Left lung (tissue), 10 donors: ENCODE results near the gene SLC7A11. TPM values are rescaled to one million over a fixed set of nuclear protein-coding genes. Genes with fewer than 3 reads are reported as not detected.

Source experiments
- ATAC-seq: fragments of 200-7000 bp; cut with Tn5 transposase; one replicate; pipeline ENCODE4 v1.9.1; 2020; ENCODE audit warnings: moderate library complexity
- DNase-seq, 4 donors: peaks; one replicate each; pipeline ENCODE4 v3.0.0-alpha.2; 2013 to 2020
- H3K27ac ChIP-seq, 2 donors: fragments of 200-600 bp; sonication (generic) in 1 of 2; one replicate each; pipeline versions ENCODE4 v1.5.0 to v1.8.0; 2020 to 2021
- H3K27me3 ChIP-seq, 2 donors: fragments of 200-600 bp; sonication (generic) in 1 of 2; one replicate each; pipeline versions ENCODE4 v1.5.0 to v1.8.0; 2020 to 2021
- H3K36me3 ChIP-seq, 2 donors: fragments of 200-600 bp; sonication (generic) in 1 of 2; one replicate each; pipeline versions ENCODE4 v1.5.0 to v1.8.0; 2020 to 2021
- H3K4me1 ChIP-seq, 2 donors: fragments of 200-600 bp; one replicate each; pipeline ENCODE4 v1.8.0; 2021
- H3K4me3 ChIP-seq, 2 donors: fragments of 200-600 bp; sonication (generic) in 1 of 2; one replicate each; pipeline versions ENCODE4 v1.5.0 to v1.8.0; 2020 to 2021; ENCODE audit warnings: mild to moderate bottlenecking in 1 of 2
- H3K9me3 ChIP-seq, 2 donors: fragments of 200-600 bp; sonication (generic) in 1 of 2; one replicate each; pipeline versions ENCODE4 v1.5.0 to v1.8.0; 2020 to 2021
- CTCF ChIP-seq, 2 donors: fragments of 200-600 bp; sonication (generic) in 1 of 2; IDR thresholded peaks; one replicate each; pipeline versions ENCODE4 v1.5.0 to v1.8.0; 2021; ENCODE audit warnings: antibody characterized with exemption in 2 of 2
- intact Hi-C, 2 donors: fragments of 100-400 bp; cut with DNase I; formaldehyde crosslinking; loops; one replicate each; pipeline versions ENCODE4 v1.11.2 to v1.14.2; 2022
- polyA plus RNA-seq, 6 donors: library from polyadenylated mRNA; unstranded; fragments of 120-200 nt; gene quantifications; one replicate each; pipeline ENCODE4 v1.2.1, GENCODE V29; 2013; ENCODE audit not compliant: insufficient read length in 6 of 6
- total RNA-seq, 2 donors: library from RNA; stranded (reverse); fragmentation: NEBNext Ultra II Directional; extraction: Animal tissue kit (Norgen Biotek cat#: 25700); gene quantifications; one replicate each; pipeline ENCODE4 v1.2.1, GENCODE V29; 2021
- donor health status: DM: no; HTN: yes; CAD: no.
- donor health status: DM: no; HTN: no; CAD: no.

The SLC7A11 gene
- total and polyA plus RNA-seq, 8 donors: 0.61 to 13.2 (median 0.90) TPM

DNA sequence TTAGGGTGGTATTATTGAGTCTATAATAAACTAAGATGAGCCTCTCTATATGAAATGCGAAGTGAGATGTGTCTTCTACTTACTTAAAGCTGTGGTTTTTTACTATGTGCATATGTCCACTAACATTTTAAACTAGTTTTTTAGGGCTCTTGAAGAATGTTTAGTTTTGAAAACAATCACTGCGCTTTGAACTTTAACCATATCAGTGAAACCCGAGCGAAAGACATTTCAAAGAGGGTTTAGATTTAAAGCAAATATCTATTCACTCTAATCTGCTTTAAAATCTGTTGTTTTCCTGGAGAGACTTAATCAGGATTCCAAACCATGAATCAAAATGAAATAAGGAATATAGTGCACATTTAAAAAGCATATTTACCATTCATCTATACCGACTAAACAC is 24.8 kb upstream of the SLC7A11 start:
- intact Hi-C loops: no loop called here
- no peaks in the 10 kb centered on the region for H3K36me3 ChIP-seq
- DNase-seq (no peak), ATAC-seq (no peak)
- TF ChIP-seq CTCF (IDR thresholded peaks at IDR 0.05): no peak
- no peaks in the 10 kb centered on the region for H3K9me3 ChIP-seq
- no peaks in the 10 kb centered on the region for H3K27me3 ChIP-seq
- no peak overlapping the region for H3K27ac ChIP-seq
- H3K4me1 ChIP-seq: no peaks in the 10 kb centered on the region
- H3K4me3 ChIP-seq: no peak overlapping the region

DNA sequence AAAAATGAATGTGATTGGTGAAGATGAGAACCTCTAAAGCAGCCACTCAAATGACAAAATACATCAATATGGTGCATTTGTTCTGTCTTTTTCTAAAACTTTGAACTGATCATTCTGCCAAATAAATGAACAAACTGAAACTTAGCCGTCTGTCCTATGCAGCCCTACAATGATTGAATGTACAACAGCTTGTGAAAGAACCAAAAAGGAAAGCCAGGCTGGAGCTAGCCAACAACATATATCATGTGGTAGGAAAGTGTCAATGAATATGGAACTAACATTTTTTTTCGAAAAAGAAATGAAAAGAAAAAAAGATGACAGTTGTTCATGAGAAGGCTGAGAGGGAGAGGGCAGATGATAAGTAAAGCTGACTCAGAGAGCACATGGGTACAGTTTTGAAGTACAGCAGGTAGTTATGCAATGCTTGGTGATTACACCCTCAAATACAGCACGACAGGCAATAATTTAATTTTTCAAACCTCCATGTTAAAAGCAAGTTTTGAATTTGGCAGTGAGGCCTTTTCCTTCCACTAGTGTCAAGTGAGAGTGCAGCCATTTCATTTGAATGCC is 21.2 kb upstream of the SLC7A11 start:
- ATAC-seq (peak; percentile 69), DNase-seq (no peak)
- TF ChIP-seq CTCF (IDR thresholded peaks at IDR 0.05): no peak
- Histone ChIP-seq H3K27ac (no peak overlapping the region), H3K4me1 (no peaks in the 10 kb centered on the region), H3K4me3 (no peak overlapping the region), H3K36me3 (no peaks in the 10 kb centered on the region), H3K9me3 (no peaks in the 10 kb centered on the region), H3K27me3 (no peaks in the 10 kb centered on the region)
- intact Hi-C loops: no loop called here

DNA sequence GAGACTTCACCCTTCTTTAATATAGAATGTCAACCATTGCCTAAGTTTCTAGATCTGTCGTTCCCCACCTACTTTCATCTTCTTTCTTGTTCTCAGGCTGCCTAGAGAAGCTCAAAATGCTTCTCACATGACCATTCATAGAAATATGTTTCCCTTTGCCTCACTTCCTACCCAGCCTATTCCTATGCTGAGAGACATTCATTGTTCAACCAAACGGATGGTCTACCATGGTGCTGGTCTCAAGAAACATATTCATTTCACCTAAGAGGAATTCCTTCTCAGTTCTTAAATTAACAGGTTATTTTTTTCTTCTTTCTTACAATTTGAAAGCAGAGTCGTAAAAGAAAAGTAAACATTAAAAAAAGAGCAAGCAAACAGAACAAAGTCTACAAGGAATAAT is 20.3 kb upstream of the SLC7A11 start:
- intact Hi-C loops: no loop called here
- TF ChIP-seq CTCF (IDR thresholded peaks at IDR 0.05): no peak
- no peak for ATAC-seq

DNA sequence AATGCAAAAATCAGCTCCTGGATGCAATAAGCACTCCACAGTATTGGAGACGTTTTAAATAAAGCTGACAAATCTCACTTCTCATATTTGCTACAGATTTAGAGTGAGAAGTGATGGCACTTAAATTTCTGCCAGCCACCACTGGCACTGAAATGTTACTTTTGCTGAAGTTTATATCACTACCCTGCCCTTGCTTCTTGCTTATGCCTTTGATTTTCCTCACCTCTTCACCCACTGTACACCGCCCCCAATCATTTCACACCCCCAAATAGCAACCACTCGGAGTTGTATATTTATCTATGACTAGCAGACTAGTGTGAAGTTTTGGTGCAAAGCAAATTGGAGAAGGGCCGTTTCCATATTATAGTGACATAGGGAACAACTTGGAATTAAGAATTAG is 19.9 kb upstream of the SLC7A11 start:
- no peak overlapping the region for H3K27ac ChIP-seq
- no peaks in the 10 kb centered on the region for H3K4me1 ChIP-seq
- no peaks in the 10 kb centered on the region for H3K9me3 ChIP-seq
- intact Hi-C loops: no loop called here
- H3K36me3 ChIP-seq: no peaks in the 10 kb centered on the region
- no peaks in the 10 kb centered on the region for H3K27me3 ChIP-seq
- DNase-seq (no peak), ATAC-seq (no peak)
- no peak overlapping the region for H3K4me3 ChIP-seq
- TF ChIP-seq CTCF (IDR thresholded peaks at IDR 0.05): no peak

More for the DNA sequence above, 20.3 kb upstream of the SLC7A11 start:
- Histone ChIP-seq H3K4me3 (no peak overlapping the region), H3K36me3 (no peaks in the 10 kb centered on the region), H3K9me3 (no peaks in the 10 kb centered on the region), H3K27me3 (no peaks in the 10 kb centered on the region), H3K27ac (no peak overlapping the region), H3K4me1 (no peaks in the 10 kb centered on the region)
- no peak for DNase-seq

DNA sequence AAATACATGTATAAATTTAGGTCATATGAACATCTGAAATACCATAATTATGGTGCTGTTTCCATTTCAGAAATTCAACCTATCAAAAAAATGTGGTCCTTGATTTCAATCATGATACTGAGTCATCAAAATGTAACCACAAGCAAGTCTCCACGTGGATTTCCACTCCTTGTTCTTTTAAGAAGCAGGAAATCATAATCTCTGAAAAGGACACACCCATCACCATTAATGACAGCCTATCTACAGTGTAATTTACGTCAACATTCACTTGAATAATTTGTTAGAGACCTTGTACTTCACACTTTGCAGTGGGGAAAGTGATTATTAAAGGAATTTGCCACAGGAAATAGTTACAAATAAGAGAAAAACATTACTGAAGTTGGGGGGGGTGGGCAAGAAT is 17.7 kb upstream of the SLC7A11 start:
- no peak overlapping the region for H3K4me3 ChIP-seq
- no peaks in the 10 kb centered on the region for H3K4me1 ChIP-seq
- no peak for DNase-seq
- ATAC-seq: peak; percentile 36
- H3K27ac ChIP-seq: no peak overlapping the region
- no peak for TF ChIP-seq CTCF (IDR thresholded peaks at IDR 0.05)
- intact Hi-C loops: no loop called here
- no peaks in the 10 kb centered on the region for H3K36me3 ChIP-seq
- H3K9me3 ChIP-seq: peaks cover 0 to 6% of the 10 kb centered on the region in 2 donors
- H3K27me3 ChIP-seq: no peaks in the 10 kb centered on the region
